OCI-LY3 (cell line): Measurements from ENCODE around the gene WFS1.

Experiments used
- EZH2phosphoT487 ChIP-seq: fragments of 200-600 bp; shearing (Covaris generic); IDR thresholded peaks from 2 replicates; pipeline ENCODE4 v1.6.1; 2018; ENCODE audit warnings: antibody characterized with exemption, mixed run types, low read depth
- TF ChIP-seq, protein P1 (sequence below): fragments of 200-600, 300-600 bp; sonication (generic); IDR thresholded peaks from 2 replicates; pipeline ENCODE4 v1.5.1; 2014; ENCODE audit warnings: antibody characterized with exemption, low read length, low read depth

DNA sequence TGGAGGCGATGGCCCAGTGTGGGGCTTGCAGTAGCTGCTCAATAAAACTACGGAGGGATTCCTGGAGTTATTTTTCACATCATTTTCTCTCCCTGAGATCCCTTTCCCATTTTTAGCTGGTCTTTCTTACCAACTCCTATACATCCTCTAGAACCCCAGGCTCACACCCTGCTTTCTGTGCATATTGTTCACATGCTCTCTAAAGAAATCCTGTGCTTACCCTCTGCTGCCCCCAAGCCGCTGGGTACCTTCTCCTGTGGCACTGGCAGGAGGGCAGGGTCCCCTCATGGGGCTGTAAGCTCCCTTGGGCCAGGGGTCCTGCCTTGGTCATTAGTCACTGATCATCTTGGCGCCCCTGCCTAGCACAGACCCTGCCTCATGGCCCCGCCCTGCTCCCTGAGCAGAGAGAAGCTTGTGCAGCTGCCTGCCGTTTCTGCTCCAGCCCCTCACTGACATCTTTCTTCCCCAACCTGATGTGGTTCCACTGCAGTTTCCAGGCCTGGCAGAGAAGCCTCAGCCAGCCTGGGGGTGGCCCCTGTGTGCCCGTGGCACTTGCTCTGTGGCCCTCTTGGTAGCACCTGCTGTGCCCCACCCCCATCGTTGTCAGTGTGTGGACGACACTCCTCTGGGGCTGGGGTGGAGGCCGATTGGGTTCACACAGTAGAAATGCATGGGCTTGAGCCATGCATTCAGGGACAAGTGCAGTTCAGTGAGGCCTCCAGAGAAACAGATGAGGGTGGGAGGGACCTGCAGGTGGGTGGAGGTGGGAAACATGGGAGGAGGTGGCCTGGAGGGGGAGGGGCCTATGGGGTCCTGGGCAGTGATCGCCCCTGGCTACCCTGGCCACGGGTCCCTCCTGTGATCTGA, 69.5 kb downstream of the WFS1 start:
- no peak for TF ChIP-seq EZH2phosphoT487
- TF ChIP-seq, protein P1, sequence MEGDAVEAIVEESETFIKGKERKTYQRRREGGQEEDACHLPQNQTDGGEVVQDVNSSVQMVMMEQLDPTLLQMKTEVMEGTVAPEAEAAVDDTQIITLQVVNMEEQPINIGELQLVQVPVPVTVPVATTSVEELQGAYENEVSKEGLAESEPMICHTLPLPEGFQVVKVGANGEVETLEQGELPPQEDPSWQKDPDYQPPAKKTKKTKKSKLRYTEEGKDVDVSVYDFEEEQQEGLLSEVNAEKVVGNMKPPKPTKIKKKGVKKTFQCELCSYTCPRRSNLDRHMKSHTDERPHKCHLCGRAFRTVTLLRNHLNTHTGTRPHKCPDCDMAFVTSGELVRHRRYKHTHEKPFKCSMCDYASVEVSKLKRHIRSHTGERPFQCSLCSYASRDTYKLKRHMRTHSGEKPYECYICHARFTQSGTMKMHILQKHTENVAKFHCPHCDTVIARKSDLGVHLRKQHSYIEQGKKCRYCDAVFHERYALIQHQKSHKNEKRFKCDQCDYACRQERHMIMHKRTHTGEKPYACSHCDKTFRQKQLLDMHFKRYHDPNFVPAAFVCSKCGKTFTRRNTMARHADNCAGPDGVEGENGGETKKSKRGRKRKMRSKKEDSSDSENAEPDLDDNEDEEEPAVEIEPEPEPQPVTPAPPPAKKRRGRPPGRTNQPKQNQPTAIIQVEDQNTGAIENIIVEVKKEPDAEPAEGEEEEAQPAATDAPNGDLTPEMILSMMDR, result no peak
